ENCODE data around the gene CCDC167. TPM values are rescaled to one million over a fixed set of nuclear protein-coding genes. Genes with fewer than 3 reads are reported as not detected.

Gene CCDC167
- total and polyA plus RNA-seq, 2 of the 8 experiments (the other 6 are each of a cell fraction or from before 2014, with no cell fraction given), result 11.0 to 26.5 TPM

DNA sequence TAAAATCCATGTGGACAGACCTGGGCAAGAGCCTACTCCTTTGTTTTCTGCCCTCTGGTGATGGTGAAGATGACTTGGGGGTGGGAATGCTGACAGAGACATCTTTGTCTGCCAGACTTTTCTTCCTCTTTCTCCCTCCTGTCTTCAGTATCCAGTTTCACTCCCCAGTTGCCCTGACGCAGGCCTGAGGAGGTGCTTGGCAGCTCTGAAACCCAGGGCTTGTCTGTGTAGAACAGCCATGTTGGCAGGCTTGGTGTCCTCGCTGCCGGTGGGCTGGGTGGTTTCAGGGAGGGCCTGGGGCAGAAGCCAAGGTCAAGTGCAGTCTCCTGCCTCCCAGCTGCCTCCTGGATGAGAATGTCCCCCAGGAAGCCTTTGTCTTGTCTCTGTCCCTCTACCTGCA, 22.5 kb downstream of the CCDC167 start:
- H4K91ac ChIP-seq (replicated peaks; ENCODE audit: insufficient read length, low read length), result no peak overlapping the region
- H2BK20ac ChIP-seq (ENCODE audit: low read length), result no peak overlapping the region
- no peak overlapping the region for H2BK15ac ChIP-seq (ENCODE audit: low read length)
- ChIA-PET POLR2A (ENCODE audit: partially characterized antibody) (interaction anchor here (1.0 kb wide), 1 partner anchor 10 kb away, joined by 3 read pairs; no protein-coding TSS in a partner anchor), CTCF (ENCODE audit: partially characterized antibody) (interaction anchor here (0.6 to 1.6 kb wide), 5 partner anchors 11 to 258 kb away, joined by 3 to 4 read pairs (median 3); no protein-coding TSS in a partner anchor)
- TF ChIP-seq, protein P1, sequence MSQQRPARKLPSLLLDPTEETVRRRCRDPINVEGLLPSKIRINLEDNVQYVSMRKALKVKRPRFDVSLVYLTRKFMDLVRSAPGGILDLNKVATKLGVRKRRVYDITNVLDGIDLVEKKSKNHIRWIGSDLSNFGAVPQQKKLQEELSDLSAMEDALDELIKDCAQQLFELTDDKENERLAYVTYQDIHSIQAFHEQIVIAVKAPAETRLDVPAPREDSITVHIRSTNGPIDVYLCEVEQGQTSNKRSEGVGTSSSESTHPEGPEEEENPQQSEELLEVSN (IDR thresholded peaks at IDR 0.05), result no peak
- TF ChIP-seq NANOG (IDR thresholded peaks at IDR 0.05; ENCODE audit: insufficient read depth, low read depth, low read length, poor library complexity, severe bottlenecking) (no peak), NRF1 (IDR thresholded peaks at IDR 0.05; ENCODE audit: low read depth, low read length) (no peak), SUZ12 (IDR thresholded peaks at IDR 0.05; ENCODE audit: low read length) (no peak), TAF1 (IDR thresholded peaks at IDR 0.05; ENCODE audit: low read depth, low read length) (no peak), SP2 (IDR thresholded peaks at IDR 0.05; ENCODE audit: low read length) (no peak), YY1 (IDR thresholded peaks at IDR 0.05; ENCODE audit: low read depth, low read length) (no peak)
- H2BK120ac ChIP-seq (replicated peaks; ENCODE audit: low read depth, low read length), result no peak overlapping the region
- no peak overlapping the region for H4K8ac ChIP-seq (ENCODE audit: extremely low read depth, insufficient read depth, low read length)
- H3K79me2 ChIP-seq (ENCODE audit: control insufficient read depth in 1 of 2, insufficient read depth in 2 of 2, low read length in 2 of 2), result no peaks in the 10 kb centered on the region
- H4K20me1 ChIP-seq (replicated peaks in 1 of 2; ENCODE audit: control insufficient read depth in 1 of 2, insufficient read depth in 2 of 2, low read length in 2 of 2), result peaks cover 3 to 5% of the 10 kb centered on the region in 2 experiments
- H3K9me3 ChIP-seq (ENCODE audit: insufficient read depth in 2 of 2, low read depth in 1 of 2, low read length in 1 of 2), result no peaks in the 10 kb centered on the region
- no peak overlapping the region for H3K4me2 ChIP-seq (ENCODE audit: insufficient read depth in 1 of 2, low read depth in 2 of 2, low read length in 2 of 2)
- H3K4me1 ChIP-seq (replicated peaks in 1 of 4; ENCODE audit: control insufficient read depth in 3 of 4, insufficient read depth in 4 of 4, low read length in 3 of 4), result peaks cover 0 to 13% (median 4%) of the 10 kb centered on the region in 4 experiments; a peak in 5 of 7 replicates
- FAIRE-seq (no peak), DNase-seq (ENCODE audit: low read depth in 1 of 2, low spot score in 2 of 2) (no peak)
- no peak overlapping the region for H3K23ac ChIP-seq (ENCODE audit: insufficient read length)
- H3K4me3 ChIP-seq (ENCODE audit: extremely low read depth in 1 of 4, insufficient read depth in 2 of 4, low read depth in 3 of 4, low read length in 4 of 4), result no peak overlapping the region
- no peak overlapping the region for H3K27ac ChIP-seq (ENCODE audit: low read depth, low read length)
- WGBS, 2 experiments (ENCODE audit: extremely low coverage in 1 of 2, insufficient coverage in 1 of 2, insufficient read length in 1 of 2, insufficient replicate concordance in 2 of 2, low coverage in 1 of 2, low lambda C conversion rate in 2 of 2, missing lambda C conversion rate in 1 of 2), result 96% methylated on average over 3 of the region's 3 CpGs; no CpG with 5 or more reads in 1 of the 2 experiments
- peaks cover 6 to 38% (median 13%) of the 10 kb centered on the region in 4 experiments; a peak in 6 of 8 replicates for H3K36me3 ChIP-seq (ENCODE audit: control insufficient read depth in 2 of 4, insufficient read depth in 4 of 4, low read length in 3 of 4)
- no peaks in the 10 kb centered on the region for H3K79me1 ChIP-seq (ENCODE audit: low read depth, low read length)
- H3K9ac ChIP-seq (replicated peaks in 1 of 4; ENCODE audit: extremely low read depth in 1 of 4, low read depth in 3 of 4, low read length in 3 of 4), result no peak overlapping the region
- H3K14ac ChIP-seq (ENCODE audit: insufficient read length), result no peak overlapping the region
- H2BK5ac ChIP-seq (ENCODE audit: low read depth, low read length), result no peak overlapping the region
- H4K5ac ChIP-seq (ENCODE audit: insufficient read length, low read depth, low read length), result no peak overlapping the region
- H3K27me3 ChIP-seq (replicated peaks in 1 of 4; ENCODE audit: control insufficient read depth in 3 of 4, extremely low read depth in 1 of 4, insufficient read depth in 3 of 4, low read length in 3 of 4), result no peaks in the 10 kb centered on the region
- no peak overlapping the region for H2AK5ac ChIP-seq (ENCODE audit: low read depth, low read length)
- no peak overlapping the region for H2BK12ac ChIP-seq (ENCODE audit: low read depth, low read length)
- H3K4ac ChIP-seq (replicated peaks; ENCODE audit: insufficient read length, low read depth, low read length), result no peak overlapping the region
- no peak overlapping the region for H2AFZ ChIP-seq (ENCODE audit: low read length)
- H3K56ac ChIP-seq (replicated peaks; ENCODE audit: insufficient read length, low read depth, low read length), result no peak overlapping the region
- no peak overlapping the region for H3K18ac ChIP-seq (ENCODE audit: extremely low read depth, low read length)
- no peaks in the 10 kb centered on the region for H3K23me2 ChIP-seq (ENCODE audit: low read depth, low read length)
